A549 treated with Mapracorat at 1 μM for 4 hours (cell line): Measurements from ENCODE around the gene ANKRD23. TPM values are rescaled to one million over a fixed set of nuclear protein-coding genes. Genes with fewer than 3 reads are reported as not detected.

Experiments
- total RNA-seq: library from RNA; stranded (reverse); fragments of 200-300 nt; extraction: Qiagen RNA extraction; gene quantifications from 5 replicates; pipeline ENCODE4 v1.2.3, GENCODE V29; 2022

ANKRD23 gene
- total RNA-seq, result 1.3 to 2.5 TPM (median 1.9 TPM) in 5 replicates

DNA sequence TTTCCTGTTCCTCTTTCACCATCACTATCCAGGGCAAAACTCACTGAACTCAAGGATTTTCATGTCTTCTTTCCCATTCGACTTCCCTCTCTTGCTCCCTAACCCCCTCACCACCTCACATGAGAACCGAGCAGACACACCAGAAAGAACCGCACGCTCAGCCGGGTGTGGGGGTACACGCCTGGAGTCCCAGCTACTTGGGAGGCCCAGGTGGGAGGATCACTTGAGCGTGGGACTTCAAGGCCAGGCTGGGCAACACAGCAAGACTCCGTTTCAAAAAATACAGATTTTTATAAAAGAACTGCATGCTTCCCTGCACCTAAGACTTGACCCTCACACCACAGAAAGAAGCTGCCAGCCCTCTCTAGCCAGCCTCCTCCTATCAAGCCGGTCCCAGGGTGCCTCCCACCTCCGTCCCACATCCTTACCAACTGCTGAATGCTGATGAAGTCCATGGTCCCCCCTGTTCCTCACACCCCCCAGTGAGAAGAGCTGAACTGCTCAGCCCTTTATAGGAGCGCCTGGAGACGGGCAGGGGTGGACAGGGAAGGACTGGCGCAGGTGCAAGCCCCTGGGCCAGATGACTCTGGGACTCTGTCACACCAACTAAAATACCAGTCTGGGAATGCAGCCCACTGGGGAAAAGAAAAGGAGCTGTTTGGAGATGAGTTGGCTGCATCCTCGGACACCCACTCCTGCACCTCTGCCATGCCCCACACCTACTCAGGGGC lies at the start of gene ANKRD23:
Gene ANKRD23 (minus strand): TSS at position 484 of the 731 bp plus-strand sequence. CDS start 29 bp downstream, at position 455.

DNA sequence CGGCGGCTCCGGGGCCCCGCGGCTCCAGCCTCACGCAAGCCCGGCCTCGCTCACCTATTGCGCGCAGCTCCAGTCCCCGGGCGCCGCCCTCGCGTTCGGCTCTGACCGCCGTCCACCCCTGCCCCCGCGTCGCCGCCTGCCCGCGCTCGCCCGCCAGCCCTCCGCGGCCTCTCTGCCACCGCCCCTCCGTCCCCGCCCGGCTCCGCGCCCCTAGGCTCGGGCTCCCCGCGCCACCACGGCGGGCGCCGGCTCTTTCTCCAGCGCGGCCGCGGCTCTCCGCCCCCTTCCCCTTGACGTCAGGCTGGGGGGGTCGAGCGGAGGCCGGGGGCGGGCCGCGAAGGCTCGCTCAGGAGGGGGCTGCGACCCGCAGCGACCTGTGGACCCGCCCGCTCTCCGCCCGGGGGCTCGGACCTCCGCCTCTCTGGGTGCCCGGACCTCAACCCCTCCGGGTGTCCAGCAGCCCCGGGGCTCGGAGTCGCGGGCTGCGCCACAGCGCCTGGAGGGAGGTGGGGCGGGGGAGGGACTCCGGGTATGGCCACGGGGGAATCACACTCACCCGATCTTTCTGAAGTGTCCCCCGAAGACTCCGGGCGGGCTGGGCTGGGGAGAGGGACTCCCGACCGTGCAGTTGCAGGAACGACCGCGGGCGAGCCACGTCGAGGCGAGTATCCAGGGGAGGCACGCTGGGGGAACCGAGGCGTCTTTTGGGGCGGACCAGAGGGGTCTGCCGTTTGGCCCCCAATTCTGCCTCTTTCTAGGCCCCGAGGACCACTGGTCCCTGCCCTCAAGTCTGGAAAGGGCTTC lies 26.2 kb upstream of the ANKRD23 start, which contains the start of gene SEMA4C:
Gene SEMA4C (minus strand): TSS at position 259 of the 804 bp plus-strand sequence. CDS start 2,194 bp downstream, outside the sequence.

DNA sequence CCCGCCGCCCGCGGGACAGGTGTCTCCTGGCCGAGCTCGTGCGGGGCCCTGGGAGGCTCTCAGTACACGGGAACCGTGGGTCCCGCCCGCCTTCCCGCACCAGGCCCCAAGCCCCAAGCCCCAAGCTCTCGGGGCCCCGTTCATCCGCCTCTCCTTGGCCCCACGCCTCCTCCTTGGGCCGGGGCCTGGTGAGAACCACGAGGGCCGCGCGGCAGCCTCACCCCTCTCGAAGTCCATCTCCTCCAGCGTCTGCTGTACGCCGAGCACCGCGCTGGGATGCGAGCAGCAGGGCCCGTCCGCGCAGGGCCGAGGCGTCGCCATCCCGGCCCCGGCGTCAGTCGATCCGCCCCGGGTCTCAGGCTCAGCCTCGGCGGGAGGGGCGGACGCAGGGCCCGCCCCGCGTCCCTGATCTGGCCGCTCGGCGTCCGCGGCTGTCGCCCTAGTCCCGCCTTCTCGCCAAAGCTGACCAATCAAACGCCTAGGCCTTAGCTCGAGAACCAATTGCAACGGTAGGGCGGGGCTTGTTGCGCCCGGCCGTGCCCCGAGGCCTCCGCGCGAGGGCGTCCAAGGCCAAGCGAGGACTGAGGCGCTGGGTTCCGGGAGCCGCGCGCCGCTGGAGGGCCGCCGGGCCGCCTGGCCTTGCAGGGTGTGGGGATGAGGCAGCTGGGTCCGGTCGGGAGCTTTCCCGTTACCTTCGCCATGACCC lies 14.0 kb upstream of the ANKRD23 start, which contains the start of gene ANKRD39:
Gene ANKRD39 (minus strand): TSS at position 350 of the 706 bp plus-strand sequence. CDS start 29 bp downstream, at position 321.

DNA sequence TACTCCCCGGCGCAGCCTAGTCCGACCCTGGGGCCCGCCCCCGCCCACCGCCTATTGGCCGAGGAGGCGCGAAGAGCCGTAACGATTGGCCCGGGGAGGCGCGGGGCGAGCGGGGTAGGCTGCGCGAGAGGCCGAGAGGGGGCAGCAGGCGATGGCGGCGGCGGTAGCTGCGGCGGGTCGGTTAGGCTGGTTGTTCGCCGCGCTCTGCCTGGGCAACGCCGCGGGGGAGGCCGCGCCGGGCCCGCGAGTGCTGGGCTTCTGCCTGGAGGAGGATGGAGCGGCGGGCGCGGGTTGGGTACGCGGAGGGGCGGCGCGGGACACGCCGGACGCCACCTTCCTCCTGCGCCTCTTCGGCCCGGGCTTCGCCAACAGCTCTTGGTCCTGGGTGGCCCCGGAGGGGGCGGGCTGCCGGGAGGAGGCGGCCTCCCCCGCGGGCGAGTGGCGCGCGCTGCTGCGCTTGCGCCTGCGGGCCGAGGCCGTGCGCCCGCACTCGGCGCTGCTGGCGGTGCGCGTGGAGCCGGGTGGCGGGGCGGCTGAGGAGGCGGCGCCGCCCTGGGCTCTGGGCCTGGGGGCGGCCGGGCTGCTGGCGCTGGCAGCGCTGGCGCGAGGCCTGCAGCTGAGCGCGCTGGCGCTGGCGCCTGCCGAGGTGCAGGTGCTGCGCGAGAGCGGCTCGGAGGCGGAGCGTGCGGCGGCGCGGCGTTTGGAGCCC lies 27.5 kb downstream of the ANKRD23 start, which contains the start of gene CNNM3:
Gene CNNM3 (plus strand): TSS at position 142 of the 709 bp plus-strand sequence. CDS start 10 bp downstream, at position 152.

Other genes starting within 250 kb of the ANKRD23 start
- gene KANSL3, start 205.7 kb downstream of the ANKRD23 start, total RNA-seq, result 21.6 to 25.5 TPM (median 24.6 TPM) in 5 replicates
- gene FER1L5, start 201.3 kb downstream of the ANKRD23 start, total RNA-seq, result not detected in 5 replicates
- gene LMAN2L, start 104.0 kb downstream of the ANKRD23 start, total RNA-seq, result 18.2 to 21.0 TPM (median 20.2 TPM) in 5 replicates
- gene CNNM4, start 83.1 kb downstream of the ANKRD23 start, total RNA-seq, result 9.4 to 11.8 TPM (median 11.2 TPM) in 5 replicates
- 8.5 to 13.0 TPM (median 11.1 TPM) in 5 replicates for gene CNNM3, start 27.8 kb downstream of the ANKRD23 start, total RNA-seq
- gene ANKRD39, start 14.0 kb upstream of the ANKRD23 start, total RNA-seq, result 19.7 to 22.5 TPM (median 21.5 TPM) in 5 replicates
- gene SEMA4C, start 26.1 kb upstream of the ANKRD23 start, total RNA-seq, result 15.7 to 21.7 TPM (median 20.4 TPM) in 5 replicates
- gene FAM178B, start 142.6 kb upstream of the ANKRD23 start, total RNA-seq, result not detected in 5 replicates